ENCODE measurements around the gene C1orf21.

C1orf21 gene

GRCh38 chr1:184416946-184417345 is 30.1 kb downstream of the C1orf21 start:
- DNase-seq = no peak

- no peak for DNase-seq
Observed at GRCh38 chr1:184417916-184418315, 31.1 kb downstream of the C1orf21 start.

GRCh38 chr1:184418652-184419349 is 32.0 kb downstream of the C1orf21 start:
- no peak for DNase-seq

GRCh38 chr1:184419350-184420161 is 32.7 kb downstream of the C1orf21 start:
- no peak for DNase-seq

GRCh38 chr1:184422490-184423233 is 35.8 kb downstream of the C1orf21 start:
- DNase-seq = no peak

GRCh38 chr1:184423649-184424048 is 36.8 kb downstream of the C1orf21 start:
- no peak for DNase-seq

GRCh38 chr1:184424157-184424556 is 37.3 kb downstream of the C1orf21 start:
- no peak for DNase-seq

- DNase-seq = no peak
Observed at GRCh38 chr1:184424945-184425344, 38.1 kb downstream of the C1orf21 start.

- no peak for DNase-seq
Observed at GRCh38 chr1:184425449-184426277, 38.8 kb downstream of the C1orf21 start.

- no peak for DNase-seq
Observed at GRCh38 chr1:184426278-184426674, 39.4 kb downstream of the C1orf21 start.

- DNase-seq = no peak
Observed at GRCh38 chr1:184427722-184428121, 40.9 kb downstream of the C1orf21 start.

- no peak for DNase-seq
Observed at GRCh38 chr1:184428604-184429003, 41.8 kb downstream of the C1orf21 start.

- DNase-seq = no peak
Observed at GRCh38 chr1:184429335-184429734, 42.5 kb downstream of the C1orf21 start.

GRCh38 chr1:184433956-184434502 is 47.2 kb downstream of the C1orf21 start:
- no peak for DNase-seq

GRCh38 chr1:184437291-184437690 is 50.5 kb downstream of the C1orf21 start:
- no peak for DNase-seq

- DNase-seq = no peak
Observed at GRCh38 chr1:184438363-184438762, 51.5 kb downstream of the C1orf21 start.

GRCh38 chr1:184442260-184442659 is 55.4 kb downstream of the C1orf21 start:
- DNase-seq = no peak

- DNase-seq = no peak
Observed at GRCh38 chr1:184443201-184443600, 56.4 kb downstream of the C1orf21 start.

GRCh38 chr1:184443624-184444023 is 56.8 kb downstream of the C1orf21 start:
- no peak for DNase-seq

- DNase-seq = no peak
Observed at GRCh38 chr1:184445997-184446396, 59.2 kb downstream of the C1orf21 start.

- DNase-seq = no peak
Observed at GRCh38 chr1:184447651-184448185, 60.9 kb downstream of the C1orf21 start.

- no peak for DNase-seq
Observed at GRCh38 chr1:184449916-184450315, 63.1 kb downstream of the C1orf21 start.
